PC-3 (cell line): ENCODE measurements around the gene IL34. TPM values are rescaled to one million over a fixed set of nuclear protein-coding genes. Genes with fewer than 3 reads are reported as not detected.
A peak's percentile ranks its signal among the peaks of the same experiment; 100 is the strongest.

Experiments
- ATAC-seq: fragments of 200-7000 bp; cut with Tn5 transposase; 2 replicates; pipeline ENCODE4 v1.9.1; 2020; ENCODE audit warnings: mild to moderate bottlenecking, moderate library complexity
- BruUV-seq: library from RNA; stranded (reverse); fragments of 400-500 nt; replicated peaks from 2 replicates; lab custom pipeline; 2021; lab: Mats Ljungman, UMichigan
- CTCF ChIA-PET: fragments of 300-600 bp; sonication (Branson Sonifier 250); formaldehyde crosslinking; loops from one replicate; lab custom pipeline; 2022; ENCODE audit warnings: antibody characterized with exemption; lab: Charles Lee
- POLR2A ChIA-PET: fragments of 300-600 bp; sonication (Branson Sonifier 250); formaldehyde crosslinking; loops from one replicate; lab custom pipeline; 2022; ENCODE audit warnings: antibody characterized with exemption; ENCODE audit not compliant: unreplicated experiment; lab: Charles Lee
- DNase-seq: peaks from one replicate; pipeline ENCODE4 v3.0.0-alpha.2; 2015
- H2AFZ ChIP-seq: fragments of 300-600 bp; sonication (generic); 2 replicates; pipeline ENCODE4 v1.6.0; 2016; ENCODE audit warnings: antibody characterized with exemption, low read length
- H3F3A ChIP-seq: fragments of 300-600 bp; sonication (generic); one replicate; pipeline ENCODE4 v1.6.0; 2017; ENCODE audit warnings: antibody characterized with exemption, low read length, control low read depth, mild to moderate bottlenecking; ENCODE audit not compliant: unreplicated experiment
- H3K27ac ChIP-seq: fragments of 300-600 bp; sonication (generic); 2 replicates; pipeline ENCODE4 v1.5.1; 2016; ENCODE audit warnings: mild to moderate bottlenecking, low read length
- H3K27me3 ChIP-seq: fragments of 300-600 bp; sonication (generic); 2 replicates; pipeline ENCODE4 v1.6.1; 2016; ENCODE audit warnings: low read length, mixed read lengths
- H3K36me3 ChIP-seq: fragments of 300-600 bp; sonication (generic); 2 replicates; pipeline ENCODE4 v1.6.1; 2016; ENCODE audit warnings: low read depth, mixed run types, low read length, mixed read lengths
- H3K4me1 ChIP-seq: fragments of 300-600 bp; sonication (generic); 2 replicates; pipeline ENCODE4 v1.5.1; 2016; ENCODE audit warnings: low read length; ENCODE audit not compliant: insufficient read depth
- H3K4me2 ChIP-seq: fragments of 300-600 bp; sonication (generic); 2 replicates; pipeline ENCODE4 v1.6.0; 2016; ENCODE audit warnings: low read length
- H3K4me3 ChIP-seq: fragments of 300-600 bp; sonication (generic); 2 replicates; pipeline ENCODE4 v1.5.1; 2016; ENCODE audit warnings: mild to moderate bottlenecking, low read length, mixed read lengths
- H3K79me2 ChIP-seq: fragments of 300-600 bp; sonication (generic); 2 replicates; pipeline ENCODE4 v1.6.1; 2017; ENCODE audit warnings: low read length, mixed read lengths
- H3K9ac ChIP-seq: fragments of 300-600 bp; sonication (generic); 2 replicates; pipeline ENCODE4 v1.6.0; 2016; ENCODE audit warnings: mild to moderate bottlenecking, low read length
- H3K9me2 ChIP-seq: fragments of 300-600 bp; sonication (generic); replicated peaks from 2 replicates; pipeline ENCODE4 v1.6.1; 2016; ENCODE audit warnings: mixed run types, low read length, mixed read lengths
- H3K9me3 ChIP-seq: fragments of 300-600 bp; sonication (generic); 2 replicates; pipeline ENCODE4 v1.6.1; 2016; ENCODE audit warnings: low read length, mixed read lengths
- H4K20me1 ChIP-seq: fragments of 300-600 bp; sonication (generic); 2 replicates; pipeline ENCODE4 v1.6.1; 2016; ENCODE audit warnings: low read length, mixed read lengths
- EZH2 ChIP-seq: fragments of 300-600 bp; sonication (generic); IDR thresholded peaks from one replicate; pipeline ENCODE4 v1.6.1; 2017; ENCODE audit warnings: antibody characterized with exemption, mild to moderate bottlenecking, low read length; ENCODE audit not compliant: unreplicated experiment
- EZH2phosphoT487 ChIP-seq: fragments of 300-600 bp; sonication (generic); IDR thresholded peaks from 2 replicates; pipeline ENCODE4 v1.6.1; 2018; ENCODE audit warnings: mild to moderate bottlenecking, antibody characterized with exemption, low read length, borderline replicate concordance
- intact Hi-C: fragments of 100-400 bp; cut with micrococcal nuclease; formaldehyde crosslinking; loops from 2 replicates; pipeline ENCODE4 v1.9.0; 2023
- total RNA-seq: library from RNA; depleted of rRNA; stranded (reverse); fragments of >200 nt; gene quantifications from 2 replicates; pipeline ENCODE4 v1.2.3, GENCODE V29; 2014
- TF ChIP-seq, protein P1 (sequence below): fragments of 300-600 bp; sonication (generic); conservative IDR thresholded peaks from 2 replicates; pipeline ENCODE4 v1.5.1; 2017; ENCODE audit warnings: antibody characterized with exemption, low read depth, mild to moderate bottlenecking, low read length

The IL34 gene
- total RNA-seq, 1 experiment from 2014 or later: not detected

GRCh38 chr16:70684146-70685060, 38.0 kb downstream of the IL34 start:
- H2AFZ ChIP-seq: no peak overlapping the region

GRCh38 chr16:70685061-70685937, 38.9 kb downstream of the IL34 start:
- BruUV-seq: no TSS peak
- CTCF ChIA-PET: no interaction called here
- Histone ChIP-seq H3K36me3 (no peaks in the 10 kb centered on the region; the same call in 1 of the 2 replicates), H3K4me3 (peak overlapping the region; percentile 94), H3K9me2 (no peaks in the 10 kb centered on the region), H3K9me3 (no peaks in the 10 kb centered on the region), H3K79me2 (peaks cover 49% of the 10 kb centered on the region), H3K9ac (peak overlapping the region; percentile 71), H3K27ac (no peak overlapping the region), H2AFZ (no peak overlapping the region), H3F3A (no peaks in the 10 kb centered on the region), H4K20me1 (no peaks in the 10 kb centered on the region), H3K4me1 (peaks cover 18% of the 10 kb centered on the region), H3K27me3 (no peaks in the 10 kb centered on the region), H3K4me2 (peak overlapping the region; percentile 92)
- POLR2A ChIA-PET: no interaction called here
- TF ChIP-seq, protein P1, sequence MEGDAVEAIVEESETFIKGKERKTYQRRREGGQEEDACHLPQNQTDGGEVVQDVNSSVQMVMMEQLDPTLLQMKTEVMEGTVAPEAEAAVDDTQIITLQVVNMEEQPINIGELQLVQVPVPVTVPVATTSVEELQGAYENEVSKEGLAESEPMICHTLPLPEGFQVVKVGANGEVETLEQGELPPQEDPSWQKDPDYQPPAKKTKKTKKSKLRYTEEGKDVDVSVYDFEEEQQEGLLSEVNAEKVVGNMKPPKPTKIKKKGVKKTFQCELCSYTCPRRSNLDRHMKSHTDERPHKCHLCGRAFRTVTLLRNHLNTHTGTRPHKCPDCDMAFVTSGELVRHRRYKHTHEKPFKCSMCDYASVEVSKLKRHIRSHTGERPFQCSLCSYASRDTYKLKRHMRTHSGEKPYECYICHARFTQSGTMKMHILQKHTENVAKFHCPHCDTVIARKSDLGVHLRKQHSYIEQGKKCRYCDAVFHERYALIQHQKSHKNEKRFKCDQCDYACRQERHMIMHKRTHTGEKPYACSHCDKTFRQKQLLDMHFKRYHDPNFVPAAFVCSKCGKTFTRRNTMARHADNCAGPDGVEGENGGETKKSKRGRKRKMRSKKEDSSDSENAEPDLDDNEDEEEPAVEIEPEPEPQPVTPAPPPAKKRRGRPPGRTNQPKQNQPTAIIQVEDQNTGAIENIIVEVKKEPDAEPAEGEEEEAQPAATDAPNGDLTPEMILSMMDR: no peak
- TF ChIP-seq EZH2 (no peak), EZH2phosphoT487 (no peak)
- DNase-seq: no peak
- ATAC-seq: peak; percentile 54
- intact Hi-C loops: no loop called here

More at GRCh38 chr16:70684146-70685060, 38.0 kb downstream of the IL34 start:
- Histone ChIP-seq H3K36me3 (no peaks in the 10 kb centered on the region; the same call in 1 of the 2 replicates), H3K27me3 (no peaks in the 10 kb centered on the region), H3K27ac (no peak overlapping the region), H3F3A (no peaks in the 10 kb centered on the region), H3K9ac (peak overlapping the region; percentile 71; the same call in 1 of the 2 replicates), H3K79me2 (peaks cover 49% of the 10 kb centered on the region), H3K4me2 (peak overlapping the region; percentile 92), H3K9me3 (no peaks in the 10 kb centered on the region), H4K20me1 (no peaks in the 10 kb centered on the region), H3K4me3 (peak overlapping the region; percentile 94), H3K4me1 (peaks cover 18% of the 10 kb centered on the region), H3K9me2 (no peaks in the 10 kb centered on the region)
- POLR2A ChIA-PET: no interaction called here
- TF ChIP-seq EZH2 (no peak), EZH2phosphoT487 (no peak)
- TF ChIP-seq, protein P1: no peak
- CTCF ChIA-PET: no interaction called here
- no peak for DNase-seq
- ATAC-seq: no peak
- intact Hi-C loops: no loop called here
- no TSS peak for BruUV-seq
